ENCODE results near the gene ABCA4. TPM values are rescaled to one million over a fixed set of nuclear protein-coding genes. Genes with fewer than 3 reads are reported as not detected.

Gene ABCA4
- total RNA-seq, 4 donors from 2014 or later = 2.1 to 7.5 (median 5.0) TPM

GRCh38 chr1:94047949-94048348 lies 73.0 kb downstream of the ABCA4 start:
- H3K4me1 ChIP-seq = peaks cover 0 to 4% (median 0%) of the 10 kb centered on the region in 4 donors
- H3K36me3 ChIP-seq = no peaks in the 10 kb centered on the region
- H3K27ac ChIP-seq = peak overlapping the region in 2 of 4 donors; percentile 33 to 52

GRCh38 chr1:94045465-94046056 lies 75.4 kb downstream of the ABCA4 start:
- Histone ChIP-seq H3K36me3 (no peaks in the 10 kb centered on the region), H3K9me3 (no peaks in the 10 kb centered on the region), H3K27me3 (no peaks in the 10 kb centered on the region), H3K4me3 (peak overlapping the region in 2 of 4 donors; percentile 14 to 27), H3K4me1 (peaks cover 0 to 4% (median 0%) of the 10 kb centered on the region in 4 donors), H3K27ac (peak overlapping the region in 2 of 4 donors; percentile 22 to 49)
- no peak for TF ChIP-seq POLR2A (IDR thresholded peaks at IDR 0.05)
- peak in 4 of 6 experiments; percentile 41 to 70 (median 69) for TF ChIP-seq CTCF (IDR thresholded peaks at IDR 0.05)
- DNase-seq = peak in 2 of 3 donors; percentile 24 to 80

More at GRCh38 chr1:94047949-94048348, 73.0 kb downstream of the ABCA4 start:
- Histone ChIP-seq H3K27me3 (no peaks in the 10 kb centered on the region), H3K9me3 (no peaks in the 10 kb centered on the region), H3K4me3 (no peak overlapping the region)
- DNase-seq = no peak
- no peak for TF ChIP-seq POLR2A (IDR thresholded peaks at IDR 0.05)
- TF ChIP-seq CTCF (IDR thresholded peaks at IDR 0.05) = no peak

GRCh38 chr1:94044891-94045290 lies 76.1 kb downstream of the ABCA4 start:
- H3K4me1 ChIP-seq = peaks cover 0 to 4% (median 0%) of the 10 kb centered on the region in 4 donors
- no peaks in the 10 kb centered on the region for H3K27me3 ChIP-seq
- H3K27ac ChIP-seq = peak overlapping the region in 2 of 4 donors; percentile 46 to 63
- H3K36me3 ChIP-seq = no peaks in the 10 kb centered on the region
- no peaks in the 10 kb centered on the region for H3K9me3 ChIP-seq
- H3K4me3 ChIP-seq = no peak overlapping the region
- TF ChIP-seq POLR2A (IDR thresholded peaks at IDR 0.05) = no peak
- no peak for TF ChIP-seq CTCF (IDR thresholded peaks at IDR 0.05)
- DNase-seq = no peak

- TF ChIP-seq CTCF (IDR thresholded peaks at IDR 0.05) (no peak), POLR2A (IDR thresholded peaks at IDR 0.05) (no peak)
- H3K27ac ChIP-seq = peak overlapping the region in 2 of 4 donors; percentile 46 to 63
- DNase-seq = no peak
- no peaks in the 10 kb centered on the region for H3K9me3 ChIP-seq
- H3K36me3 ChIP-seq = no peaks in the 10 kb centered on the region
- H3K4me3 ChIP-seq = no peak overlapping the region
- H3K4me1 ChIP-seq = peaks cover 0 to 4% (median 0%) of the 10 kb centered on the region in 4 donors
- H3K27me3 ChIP-seq = no peaks in the 10 kb centered on the region
Observed at GRCh38 chr1:94044290-94044790, 76.6 kb downstream of the ABCA4 start.

GRCh38 chr1:94043738-94044289 lies 77.1 kb downstream of the ABCA4 start:
- H3K27me3 ChIP-seq = no peaks in the 10 kb centered on the region
- DNase-seq = no peak
- H3K4me1 ChIP-seq = peaks cover 0 to 4% (median 0%) of the 10 kb centered on the region in 4 donors
- H3K4me3 ChIP-seq = no peak overlapping the region
- H3K9me3 ChIP-seq = no peaks in the 10 kb centered on the region
- peak overlapping the region in 1 of 4 donors; percentile 46 for H3K27ac ChIP-seq
- no peaks in the 10 kb centered on the region for H3K36me3 ChIP-seq
- TF ChIP-seq CTCF (IDR thresholded peaks at IDR 0.05) (no peak), POLR2A (IDR thresholded peaks at IDR 0.05) (no peak)

Measured in Peyer's patch (tissue), 4 donors.